Endodermal cell (in vitro differentiated cells): Measurements from ENCODE around the gene XKR7. TPM values are rescaled to one million over a fixed set of nuclear protein-coding genes. Genes with fewer than 3 reads are reported as not detected.

ENCODE experiments used
- DNase-seq: peaks from one replicate; pipeline ENCODE4 v3.0.0-alpha.2; 2017
- H3K27ac ChIP-seq: 2 replicates; pipeline ENCODE4 v1.5.1; 2013; ENCODE audit warnings: mild to moderate bottlenecking, low read depth, low read length, moderate library complexity
- H3K27me3 ChIP-seq: 2 replicates; pipeline ENCODE4 v1.6.1; 2013; ENCODE audit warnings: mild to moderate bottlenecking, low read length, moderate library complexity; ENCODE audit not compliant: insufficient read depth, control insufficient read depth, poor library complexity, severe bottlenecking
- H3K36me3 ChIP-seq: 2 replicates; pipeline ENCODE4 v1.7.0; 2013; ENCODE audit warnings: mild to moderate bottlenecking, low read length, moderate library complexity; ENCODE audit not compliant: control insufficient read depth, insufficient read depth
- H3K4me1 ChIP-seq: one replicate; pipeline ENCODE4 v1.7.0; 2013; ENCODE audit warnings: low read length; ENCODE audit not compliant: control insufficient read depth, insufficient read depth
- H3K4me3 ChIP-seq: 2 replicates; pipeline ENCODE4 v1.5.1; 2013; ENCODE audit warnings: mild to moderate bottlenecking, low read length, moderate library complexity
- H3K9ac ChIP-seq: 2 replicates; pipeline ENCODE4 v1.6.1; 2013; ENCODE audit warnings: mild to moderate bottlenecking, low read length, moderate library complexity; ENCODE audit not compliant: poor library complexity, severe bottlenecking; ENCODE audit errors: extremely low read depth
- H3K9me3 ChIP-seq: 2 replicates; pipeline ENCODE4 v1.6.1; 2013; ENCODE audit warnings: mild to moderate bottlenecking, low read length, moderate library complexity; ENCODE audit not compliant: control insufficient read depth
- H3K27ac Mint-ChIP-seq: 2 replicates; pipeline ENCODE4 v1.8.0; 2020; ENCODE audit warnings: mixed read lengths
- H3K27me3 Mint-ChIP-seq: 2 replicates; pipeline ENCODE4 v1.8.0; 2021; ENCODE audit warnings: mild to moderate bottlenecking, mixed read lengths; ENCODE audit not compliant: insufficient read depth
- H3K36me3 Mint-ChIP-seq: 2 replicates; pipeline ENCODE4 v1.8.0; 2020; ENCODE audit warnings: low read depth, mixed read lengths
- H3K4me1 Mint-ChIP-seq: 2 replicates; pipeline ENCODE4 v1.8.0; 2020; ENCODE audit warnings: mixed read lengths
- H3K4me3 Mint-ChIP-seq: 2 replicates; pipeline ENCODE4 v1.8.0; 2020; ENCODE audit warnings: mild to moderate bottlenecking, moderate library complexity, mixed read lengths
- H3K9me3 Mint-ChIP-seq: 2 replicates; pipeline ENCODE4 v1.8.0; 2020; ENCODE audit warnings: mild to moderate bottlenecking, mixed read lengths
- CTCF ChIP-seq: fragments of 200-600 bp; sonication (generic); conservative IDR thresholded peaks from 2 replicates; pipeline ENCODE4 v1.5.0; 2021; ENCODE audit warnings: antibody characterized with exemption, mild to moderate bottlenecking
- WGBS, 2 experiments: methylation state at CpG; one replicate each; pipeline versions ENCODE4 v1.1.5 to v1.1.7; 2013; ENCODE audit warnings: missing lambda C conversion rate in 2 of 2, mixed read lengths in 1 of 2; ENCODE audit not compliant: insufficient coverage in 1 of 2, insufficient read length in 1 of 2; 5-methylcytosine and 5-hydroxymethylcytosine counted together
- total RNA-seq, 2 donors: library from RNA; stranded (reverse); fragmentation: NEBNext Ultra II Directional in 1 of 2; extraction: Animal tissue kit (Norgen Biotek cat#: 25700) in 1 of 2; gene quantifications; 2 replicates in 1 of 2; 3 replicates in 1 of 2; pipeline ENCODE4 v1.2.1, GENCODE V29; 2021

Gene XKR7
- total RNA-seq, 2 donors from 2014 or later = 2.7 to 3.1 TPM

- Mint-ChIP-seq H3K36me3 (no peaks in the 10 kb centered on the region), H3K27ac (no peak overlapping the region), H3K4me1 (peaks cover 10% of the 10 kb centered on the region), H3K9me3 (no peaks in the 10 kb centered on the region), H3K27me3 (peaks cover 45% of the 10 kb centered on the region), H3K4me3 (no peak overlapping the region)
- Histone ChIP-seq H3K9ac (no peak overlapping the region), H3K27ac (no peak overlapping the region), H3K36me3 (no peaks in the 10 kb centered on the region), H3K4me1 (no peaks in the 10 kb centered on the region), H3K9me3 (no peaks in the 10 kb centered on the region), H3K27me3 (peaks cover 11% of the 10 kb centered on the region), H3K4me3 (no peak overlapping the region)
- no peak for TF ChIP-seq CTCF
- peak; percentile 79 for DNase-seq
- 56 to 60% methylated on average over 12 of the region's 12 CpGs for WGBS, 2 experiments
These were observed 60.9 kb downstream of the XKR7 start for GRCh38 chr20:32028647-32029372.

- H3K4me1 Mint-ChIP-seq = peaks cover 4% of the 10 kb centered on the region
- no peaks in the 10 kb centered on the region for H3K9me3 Mint-ChIP-seq
- Histone ChIP-seq H3K36me3 (no peaks in the 10 kb centered on the region), H3K27me3 (peaks cover 17% of the 10 kb centered on the region), H3K4me1 (no peaks in the 10 kb centered on the region), H3K4me3 (no peak overlapping the region), H3K9ac (no peak overlapping the region), H3K9me3 (no peaks in the 10 kb centered on the region), H3K27ac (no peak overlapping the region)
- no peak for DNase-seq
- H3K27me3 Mint-ChIP-seq = peaks cover 50% of the 10 kb centered on the region
- 94 to 96% methylated on average over 10 to 11 of the region's 11 CpGs for WGBS, 2 experiments
- H3K4me3 Mint-ChIP-seq = no peak overlapping the region
- no peaks in the 10 kb centered on the region for H3K36me3 Mint-ChIP-seq
- no peak overlapping the region for H3K27ac Mint-ChIP-seq
- no peak for TF ChIP-seq CTCF
These were observed 61.6 kb downstream of the XKR7 start for GRCh38 chr20:32029561-32029960.

GRCh38 chr20:32031007-32031958 lies 63.3 kb downstream of the XKR7 start:
- H3K9me3 ChIP-seq = no peaks in the 10 kb centered on the region
- Mint-ChIP-seq H3K9me3 (no peaks in the 10 kb centered on the region), H3K4me1 (peaks cover 4% of the 10 kb centered on the region), H3K27ac (no peak overlapping the region), H3K36me3 (no peaks in the 10 kb centered on the region), H3K4me3 (peak overlapping the region; percentile 29), H3K27me3 (peaks cover 65% of the 10 kb centered on the region)
- H3K27me3 ChIP-seq = peaks cover 17% of the 10 kb centered on the region
- no peak overlapping the region for H3K4me3 ChIP-seq
- H3K36me3 ChIP-seq = no peaks in the 10 kb centered on the region
- 52 to 58% methylated on average over 24 to 59 of the region's 59 CpGs for WGBS, 2 experiments
- H3K27ac ChIP-seq = no peak overlapping the region
- no peaks in the 10 kb centered on the region for H3K4me1 ChIP-seq
- H3K9ac ChIP-seq = no peak overlapping the region
- DNase-seq = peak; percentile 98
- peak; percentile 100 for TF ChIP-seq CTCF
